Uterus (tissue), 2 donors: ENCODE measurements around the gene HIVEP3.

ENCODE experiments used
- POLR2A ChIP-seq, 2 donors: fragments of 450-650 bp; IDR thresholded peaks; one replicate each; pipeline ENCODE4 v1.6.1; 2016; ENCODE audit warnings: antibody characterized with exemption in 2 of 2, mild to moderate bottlenecking in 1 of 2, moderate library complexity in 1 of 2
- TF ChIP-seq, protein P1 (sequence below), 4 experiments: fragments of 200-600 bp in 2 of 4; fragments of 450-650 bp in 2 of 4; sonication (generic) in 2 of 4; IDR thresholded peaks; one replicate each; pipeline ENCODE4 v1.5.1; 2016 to 2019; ENCODE audit warnings: antibody characterized with exemption in 4 of 4, mild to moderate bottlenecking in 2 of 4, moderate library complexity in 1 of 4

DNA sequence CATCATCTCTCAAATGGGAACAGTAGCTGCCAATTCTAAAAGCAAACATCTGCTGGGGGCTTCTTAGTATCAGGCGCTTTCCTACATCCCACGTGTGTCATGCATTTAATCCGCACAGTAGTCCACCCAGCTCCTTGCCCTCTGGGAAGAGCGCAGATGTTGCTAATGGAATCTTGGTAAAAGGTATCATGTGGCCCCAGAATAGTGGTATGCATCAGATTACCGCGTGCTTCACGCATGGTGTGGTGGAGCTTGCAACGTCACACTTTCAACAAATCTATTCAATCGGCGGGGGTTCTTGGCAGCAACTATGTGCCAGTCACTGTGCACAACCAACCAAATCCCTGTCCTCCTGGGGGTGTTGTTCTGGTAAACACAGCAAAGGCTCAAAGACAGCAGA lies 141.0 kb downstream of the HIVEP3 start:
- TF ChIP-seq, protein P1, sequence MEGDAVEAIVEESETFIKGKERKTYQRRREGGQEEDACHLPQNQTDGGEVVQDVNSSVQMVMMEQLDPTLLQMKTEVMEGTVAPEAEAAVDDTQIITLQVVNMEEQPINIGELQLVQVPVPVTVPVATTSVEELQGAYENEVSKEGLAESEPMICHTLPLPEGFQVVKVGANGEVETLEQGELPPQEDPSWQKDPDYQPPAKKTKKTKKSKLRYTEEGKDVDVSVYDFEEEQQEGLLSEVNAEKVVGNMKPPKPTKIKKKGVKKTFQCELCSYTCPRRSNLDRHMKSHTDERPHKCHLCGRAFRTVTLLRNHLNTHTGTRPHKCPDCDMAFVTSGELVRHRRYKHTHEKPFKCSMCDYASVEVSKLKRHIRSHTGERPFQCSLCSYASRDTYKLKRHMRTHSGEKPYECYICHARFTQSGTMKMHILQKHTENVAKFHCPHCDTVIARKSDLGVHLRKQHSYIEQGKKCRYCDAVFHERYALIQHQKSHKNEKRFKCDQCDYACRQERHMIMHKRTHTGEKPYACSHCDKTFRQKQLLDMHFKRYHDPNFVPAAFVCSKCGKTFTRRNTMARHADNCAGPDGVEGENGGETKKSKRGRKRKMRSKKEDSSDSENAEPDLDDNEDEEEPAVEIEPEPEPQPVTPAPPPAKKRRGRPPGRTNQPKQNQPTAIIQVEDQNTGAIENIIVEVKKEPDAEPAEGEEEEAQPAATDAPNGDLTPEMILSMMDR (IDR thresholded peaks at IDR 0.05), result no peak
- TF ChIP-seq POLR2A (IDR thresholded peaks at IDR 0.05), result no peak
